ENCODE data around the gene SNHG17. TPM values are rescaled to one million over a fixed set of nuclear protein-coding genes. Genes with fewer than 3 reads are reported as not detected.
A peak's percentile ranks its signal among the peaks of the same experiment; 100 is the strongest.

The SNHG17 gene
- total and polyA plus RNA-seq, 5 donors from 2014 or later, result 33.6 to 99.2 (median 84.6) TPM

GRCh38 chr20:38427655-38428023 lies 7.5 kb downstream of the SNHG17 start:
- Mint-ChIP-seq H3K27ac (peak overlapping the region in 2 of 3 donors; percentile 31 to 38), H3K36me3 (peaks cover 62% of the 10 kb centered on the region), H3K4me3 (no peak overlapping the region), H3K4me1 (peaks cover 9 to 67% (median 22%) of the 10 kb centered on the region in 4 donors), H3K27me3 (no peaks in the 10 kb centered on the region), H3K9me3 (no peaks in the 10 kb centered on the region)
- ATAC-seq (ENCODE audit: low read depth in 2 of 2) (no peak), DNase-seq (no peak)
- H3K27me3 ChIP-seq (ENCODE audit: control insufficient read depth, insufficient read depth, low read length), result no peaks in the 10 kb centered on the region
- H3K4me3 ChIP-seq (ENCODE audit: low read depth, low read length), result no peak overlapping the region
- H3K36me3 ChIP-seq (ENCODE audit: control insufficient read depth, insufficient read depth, low read length), result peaks cover 93% of the 10 kb centered on the region
- no peaks in the 10 kb centered on the region for H3K4me1 ChIP-seq (ENCODE audit: control insufficient read depth, insufficient read depth, low read length, poor library complexity, severe bottlenecking)
- no peak overlapping the region for H3K27ac ChIP-seq (ENCODE audit: insufficient read depth, low read length, poor library complexity, severe bottlenecking)
- H3K9me3 ChIP-seq (ENCODE audit: control insufficient read depth in 2 of 2, low read length in 2 of 2), result no peaks in the 10 kb centered on the region

- DNase-seq (no peak), ATAC-seq (ENCODE audit: low read depth in 2 of 2) (no peak)
- no peak overlapping the region for H3K4me3 ChIP-seq (ENCODE audit: low read depth, low read length)
- Mint-ChIP-seq H3K27ac (peak overlapping the region in 1 of 3 donors; percentile 96), H3K4me3 (no peak overlapping the region), H3K4me1 (peaks cover 0 to 55% (median 14%) of the 10 kb centered on the region in 4 donors), H3K27me3 (no peaks in the 10 kb centered on the region), H3K36me3 (peaks cover 63% of the 10 kb centered on the region), H3K9me3 (no peaks in the 10 kb centered on the region)
- H3K27me3 ChIP-seq (ENCODE audit: control insufficient read depth, insufficient read depth, low read length), result no peaks in the 10 kb centered on the region
- H3K36me3 ChIP-seq (ENCODE audit: control insufficient read depth, insufficient read depth, low read length), result peaks cover 93% of the 10 kb centered on the region
- H3K27ac ChIP-seq (ENCODE audit: insufficient read depth, low read length, poor library complexity, severe bottlenecking), result no peak overlapping the region
- no peaks in the 10 kb centered on the region for H3K4me1 ChIP-seq (ENCODE audit: control insufficient read depth, insufficient read depth, low read length, poor library complexity, severe bottlenecking)
- no peaks in the 10 kb centered on the region for H3K9me3 ChIP-seq (ENCODE audit: control insufficient read depth in 2 of 2, low read length in 2 of 2)
Measured at GRCh38 chr20:38426006-38426897, 8.9 kb downstream of the SNHG17 start.

GRCh38 chr20:38424401-38424800 lies 10.7 kb downstream of the SNHG17 start:
- no peak overlapping the region for H3K4me3 Mint-ChIP-seq
- H3K4me1 Mint-ChIP-seq, result peaks cover 0 to 43% (median 12%) of the 10 kb centered on the region in 4 donors
- no peaks in the 10 kb centered on the region for H3K4me1 ChIP-seq (ENCODE audit: control insufficient read depth, insufficient read depth, low read length, poor library complexity, severe bottlenecking)
- H3K27ac ChIP-seq (ENCODE audit: insufficient read depth, low read length, poor library complexity, severe bottlenecking), result no peak overlapping the region
- no peaks in the 10 kb centered on the region for H3K27me3 ChIP-seq (ENCODE audit: control insufficient read depth, insufficient read depth, low read length)
- H3K36me3 ChIP-seq (ENCODE audit: control insufficient read depth, insufficient read depth, low read length), result peaks cover 98% of the 10 kb centered on the region
- no peaks in the 10 kb centered on the region for H3K9me3 Mint-ChIP-seq
- H3K36me3 Mint-ChIP-seq, result peaks cover 71% of the 10 kb centered on the region
- no peak for ATAC-seq (ENCODE audit: low read depth in 2 of 2)
- no peak overlapping the region for H3K4me3 ChIP-seq (ENCODE audit: low read depth, low read length)
- DNase-seq, result no peak
- H3K27ac Mint-ChIP-seq, result peak overlapping the region in 1 of 3 donors; percentile 20
- H3K9me3 ChIP-seq (ENCODE audit: control insufficient read depth in 2 of 2, low read length in 2 of 2), result no peaks in the 10 kb centered on the region
- no peaks in the 10 kb centered on the region for H3K27me3 Mint-ChIP-seq

- H3K27me3 ChIP-seq (ENCODE audit: control insufficient read depth, insufficient read depth, low read length), result no peaks in the 10 kb centered on the region
- H3K4me3 ChIP-seq (ENCODE audit: low read depth, low read length), result no peak overlapping the region
- Mint-ChIP-seq H3K36me3 (peaks cover 69% of the 10 kb centered on the region), H3K4me3 (no peak overlapping the region), H3K9me3 (no peaks in the 10 kb centered on the region), H3K27me3 (no peaks in the 10 kb centered on the region), H3K4me1 (peaks cover 0 to 35% (median 10%) of the 10 kb centered on the region in 4 donors), H3K27ac (no peak overlapping the region)
- H3K9me3 ChIP-seq (ENCODE audit: control insufficient read depth in 2 of 2, low read length in 2 of 2), result no peaks in the 10 kb centered on the region
- H3K27ac ChIP-seq (ENCODE audit: insufficient read depth, low read length, poor library complexity, severe bottlenecking), result no peak overlapping the region
- DNase-seq (no peak), ATAC-seq (ENCODE audit: low read depth in 2 of 2) (no peak)
- H3K4me1 ChIP-seq (ENCODE audit: control insufficient read depth, insufficient read depth, low read length, poor library complexity, severe bottlenecking), result no peaks in the 10 kb centered on the region
- H3K36me3 ChIP-seq (ENCODE audit: control insufficient read depth, insufficient read depth, low read length), result peaks cover 94% of the 10 kb centered on the region
Measured at GRCh38 chr20:38423541-38423940, 11.6 kb downstream of the SNHG17 start.

- Mint-ChIP-seq H3K27ac (no peak overlapping the region), H3K27me3 (no peaks in the 10 kb centered on the region), H3K4me1 (peaks cover 0 to 21% (median 6%) of the 10 kb centered on the region in 4 donors), H3K36me3 (peaks cover 66% of the 10 kb centered on the region), H3K4me3 (peak overlapping the region in 1 of 4 donors; percentile 68), H3K9me3 (no peaks in the 10 kb centered on the region)
- Histone ChIP-seq H3K4me3 (ENCODE audit: low read depth, low read length) (no peak overlapping the region), H3K27ac (ENCODE audit: insufficient read depth, low read length, poor library complexity, severe bottlenecking) (no peak overlapping the region), H3K9me3 (ENCODE audit: control insufficient read depth in 2 of 2, low read length in 2 of 2) (no peaks in the 10 kb centered on the region), H3K4me1 (ENCODE audit: control insufficient read depth, insufficient read depth, low read length, poor library complexity, severe bottlenecking) (no peaks in the 10 kb centered on the region), H3K27me3 (ENCODE audit: control insufficient read depth, insufficient read depth, low read length) (no peaks in the 10 kb centered on the region), H3K36me3 (ENCODE audit: control insufficient read depth, insufficient read depth, low read length) (peaks cover 85% of the 10 kb centered on the region)
- DNase-seq (no peak), ATAC-seq (ENCODE audit: low read depth in 2 of 2) (no peak)
Measured at GRCh38 chr20:38421915-38422314, 13.2 kb downstream of the SNHG17 start.

GRCh38 chr20:38420388-38421085 lies 14.6 kb downstream of the SNHG17 start:
- Mint-ChIP-seq H3K4me3 (no peak overlapping the region), H3K27me3 (no peaks in the 10 kb centered on the region), H3K9me3 (peaks cover 0 to 5% (median 0%) of the 10 kb centered on the region in 7 donors), H3K36me3 (peaks cover 66% of the 10 kb centered on the region), H3K27ac (no peak overlapping the region), H3K4me1 (peaks cover 0 to 14% (median 3%) of the 10 kb centered on the region in 4 donors)
- DNase-seq, result no peak
- Histone ChIP-seq H3K27me3 (ENCODE audit: control insufficient read depth, insufficient read depth, low read length) (no peaks in the 10 kb centered on the region), H3K27ac (ENCODE audit: insufficient read depth, low read length, poor library complexity, severe bottlenecking) (no peak overlapping the region), H3K4me1 (ENCODE audit: control insufficient read depth, insufficient read depth, low read length, poor library complexity, severe bottlenecking) (no peaks in the 10 kb centered on the region), H3K36me3 (ENCODE audit: control insufficient read depth, insufficient read depth, low read length) (peaks cover 81% of the 10 kb centered on the region), H3K9me3 (ENCODE audit: control insufficient read depth in 2 of 2, low read length in 2 of 2) (no peaks in the 10 kb centered on the region), H3K4me3 (ENCODE audit: low read depth, low read length) (no peak overlapping the region)
- ATAC-seq (ENCODE audit: low read depth in 2 of 2), result no peak

GRCh38 chr20:38418509-38419204 lies 16.5 kb downstream of the SNHG17 start:
- Histone ChIP-seq H3K27me3 (ENCODE audit: control insufficient read depth, insufficient read depth, low read length) (no peaks in the 10 kb centered on the region), H3K4me1 (ENCODE audit: control insufficient read depth, insufficient read depth, low read length, poor library complexity, severe bottlenecking) (no peaks in the 10 kb centered on the region), H3K27ac (ENCODE audit: insufficient read depth, low read length, poor library complexity, severe bottlenecking) (no peak overlapping the region), H3K9me3 (ENCODE audit: control insufficient read depth in 2 of 2, low read length in 2 of 2) (no peaks in the 10 kb centered on the region), H3K4me3 (ENCODE audit: low read depth, low read length) (no peak overlapping the region), H3K36me3 (ENCODE audit: control insufficient read depth, insufficient read depth, low read length) (peaks cover 73% of the 10 kb centered on the region)
- H3K27me3 Mint-ChIP-seq, result no peaks in the 10 kb centered on the region
- H3K9me3 Mint-ChIP-seq, result peaks cover 0 to 5% (median 0%) of the 10 kb centered on the region in 7 donors
- peaks cover 0 to 6% (median 1%) of the 10 kb centered on the region in 4 donors for H3K4me1 Mint-ChIP-seq
- peaks cover 70% of the 10 kb centered on the region for H3K36me3 Mint-ChIP-seq
- no peak overlapping the region for H3K4me3 Mint-ChIP-seq
- DNase-seq (no peak), ATAC-seq (ENCODE audit: low read depth in 2 of 2) (no peak)
- H3K27ac Mint-ChIP-seq, result peak overlapping the region in 1 of 3 donors; percentile 74
